Mesothelial cell of epicardium (in vitro differentiated cells): ENCODE measurements around the gene PLK2. TPM values are rescaled to one million over a fixed set of nuclear protein-coding genes. Genes with fewer than 3 reads are reported as not detected.

Experiments used
- DNase-seq, 2 experiments: peaks; one replicate each; pipeline ENCODE4 v3.0.0; 2021; ENCODE audit warnings: low spot score in 2 of 2; ENCODE audit not compliant: unreplicated experiment in 2 of 2
- H3K27ac Mint-ChIP-seq: 2 replicates; pipeline ENCODE4 v1.8.0; 2021; ENCODE audit warnings: mixed read lengths
- H3K27me3 Mint-ChIP-seq: 2 replicates; pipeline ENCODE4 v1.8.0; 2021; ENCODE audit warnings: low read depth, mixed read lengths
- H3K36me3 Mint-ChIP-seq: 2 replicates; pipeline ENCODE4 v1.8.0; 2021; ENCODE audit warnings: mixed read lengths
- H3K4me1 Mint-ChIP-seq: 2 replicates; pipeline ENCODE4 v1.8.0; 2021; ENCODE audit warnings: mixed read lengths
- H3K4me3 Mint-ChIP-seq: 2 replicates; pipeline ENCODE4 v1.8.0; 2021; ENCODE audit warnings: mild to moderate bottlenecking, moderate library complexity, mixed read lengths
- H3K9me3 Mint-ChIP-seq: 2 replicates; pipeline ENCODE4 v1.8.0; 2021; ENCODE audit warnings: mixed read lengths
- total RNA-seq: library from RNA; stranded (reverse); gene quantifications from 3 replicates; pipeline ENCODE4 v1.2.1, GENCODE V29; 2021
- TF ChIP-seq, protein P1 (sequence below): fragments of 200-600 bp; sonication (generic); IDR thresholded peaks from one replicate; pipeline ENCODE4 v1.5.0; 2021; ENCODE audit warnings: antibody characterized with exemption; ENCODE audit not compliant: unreplicated experiment

The PLK2 gene
- total RNA-seq, 1 donor from 2014 or later: 549 TPM

DNA sequence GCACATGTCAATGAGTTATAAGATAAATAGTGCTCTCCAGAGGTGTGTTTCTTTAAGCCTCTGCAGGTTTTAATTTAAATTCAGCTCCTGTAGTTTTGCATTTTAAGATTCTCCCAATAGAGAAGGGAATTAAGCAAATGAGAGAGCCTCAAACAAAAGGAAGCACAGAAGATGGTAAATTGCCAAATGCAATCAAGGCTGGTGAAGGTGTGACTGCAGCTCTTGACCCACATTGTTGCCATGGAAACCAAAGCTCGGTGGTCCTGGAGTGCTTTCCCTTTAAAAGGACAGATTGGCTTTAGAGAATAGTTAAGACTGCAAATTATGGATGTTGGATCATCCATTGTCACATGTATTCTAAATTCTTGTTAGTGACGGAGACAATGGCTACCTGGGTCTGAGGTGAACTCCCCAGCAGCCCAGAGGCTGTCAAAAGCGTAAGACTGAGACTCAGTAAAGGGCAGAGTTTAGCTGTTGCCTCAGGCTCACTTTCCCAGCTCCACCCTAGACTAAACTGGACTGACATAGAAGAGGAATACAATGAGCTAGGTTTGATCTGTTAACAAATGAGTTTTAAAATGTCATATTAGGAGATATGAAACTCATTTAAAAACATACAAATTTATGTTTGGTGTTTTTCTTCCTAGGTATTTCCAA is 43.6 kb upstream of the PLK2 start:
- Mint-ChIP-seq H3K4me1 (peaks cover 19% of the 10 kb centered on the region), H3K27ac (no peak overlapping the region), H3K36me3 (no peaks in the 10 kb centered on the region), H3K4me3 (no peak overlapping the region), H3K27me3 (no peaks in the 10 kb centered on the region), H3K9me3 (no peaks in the 10 kb centered on the region)
- no peak for DNase-seq
- TF ChIP-seq, protein P1, sequence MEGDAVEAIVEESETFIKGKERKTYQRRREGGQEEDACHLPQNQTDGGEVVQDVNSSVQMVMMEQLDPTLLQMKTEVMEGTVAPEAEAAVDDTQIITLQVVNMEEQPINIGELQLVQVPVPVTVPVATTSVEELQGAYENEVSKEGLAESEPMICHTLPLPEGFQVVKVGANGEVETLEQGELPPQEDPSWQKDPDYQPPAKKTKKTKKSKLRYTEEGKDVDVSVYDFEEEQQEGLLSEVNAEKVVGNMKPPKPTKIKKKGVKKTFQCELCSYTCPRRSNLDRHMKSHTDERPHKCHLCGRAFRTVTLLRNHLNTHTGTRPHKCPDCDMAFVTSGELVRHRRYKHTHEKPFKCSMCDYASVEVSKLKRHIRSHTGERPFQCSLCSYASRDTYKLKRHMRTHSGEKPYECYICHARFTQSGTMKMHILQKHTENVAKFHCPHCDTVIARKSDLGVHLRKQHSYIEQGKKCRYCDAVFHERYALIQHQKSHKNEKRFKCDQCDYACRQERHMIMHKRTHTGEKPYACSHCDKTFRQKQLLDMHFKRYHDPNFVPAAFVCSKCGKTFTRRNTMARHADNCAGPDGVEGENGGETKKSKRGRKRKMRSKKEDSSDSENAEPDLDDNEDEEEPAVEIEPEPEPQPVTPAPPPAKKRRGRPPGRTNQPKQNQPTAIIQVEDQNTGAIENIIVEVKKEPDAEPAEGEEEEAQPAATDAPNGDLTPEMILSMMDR: no peak

DNA sequence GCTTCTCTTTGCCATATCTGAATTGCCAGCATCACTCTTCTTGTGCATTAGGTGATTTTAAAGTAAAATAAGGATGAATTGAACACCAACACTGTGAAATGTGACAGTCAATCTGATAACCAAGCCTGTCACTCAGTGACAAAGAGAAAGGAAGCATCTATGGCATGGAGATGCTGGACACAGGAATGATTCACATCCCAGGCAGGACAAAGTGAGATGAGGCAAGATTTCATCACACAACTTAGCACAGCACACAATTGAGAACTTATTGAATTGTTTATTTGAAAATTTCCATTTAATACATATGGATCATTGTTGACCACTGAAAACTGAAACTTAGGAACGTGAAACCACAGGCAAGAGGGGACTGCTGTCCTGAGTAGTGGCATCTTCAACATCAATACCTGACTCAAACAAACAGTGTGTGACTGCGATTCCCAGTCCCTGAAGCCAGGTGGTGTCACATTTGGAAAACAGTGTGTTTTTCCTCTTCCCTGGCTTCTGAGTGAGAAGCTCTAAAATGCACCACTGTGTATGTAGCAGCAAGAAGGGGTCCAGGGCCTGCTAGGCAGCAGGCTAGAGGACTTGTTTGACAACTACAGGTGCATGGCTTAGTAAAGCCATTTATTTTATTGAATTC is 42.0 kb upstream of the PLK2 start:
- TF ChIP-seq, protein P1: no peak
- Mint-ChIP-seq H3K36me3 (no peaks in the 10 kb centered on the region), H3K4me3 (no peak overlapping the region), H3K27me3 (no peaks in the 10 kb centered on the region), H3K27ac (no peak overlapping the region), H3K4me1 (peaks cover 17% of the 10 kb centered on the region), H3K9me3 (no peaks in the 10 kb centered on the region)
- no peak for DNase-seq

DNA sequence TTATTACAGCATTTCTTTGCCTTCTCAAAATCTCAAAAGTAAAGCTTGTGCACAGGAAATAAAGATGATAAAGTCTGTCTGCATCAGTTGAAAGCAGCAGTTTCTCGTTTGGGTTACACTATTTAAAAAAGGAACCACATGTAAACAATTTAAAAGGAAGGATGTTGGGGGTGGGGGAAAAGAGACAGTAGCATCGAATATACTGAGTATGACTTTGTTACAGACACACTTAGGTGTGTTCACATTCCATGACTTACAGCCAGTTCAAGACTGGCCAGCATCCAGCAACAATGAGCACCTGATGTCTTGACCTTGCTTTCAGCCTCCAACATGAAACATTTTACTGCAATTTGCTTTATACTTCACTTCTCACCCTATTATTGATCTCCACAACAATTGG is 40.1 kb upstream of the PLK2 start:
- H3K36me3 Mint-ChIP-seq: no peaks in the 10 kb centered on the region
- peaks cover 13% of the 10 kb centered on the region for H3K4me1 Mint-ChIP-seq
- H3K9me3 Mint-ChIP-seq: no peaks in the 10 kb centered on the region
- H3K27me3 Mint-ChIP-seq: no peaks in the 10 kb centered on the region
- H3K4me3 Mint-ChIP-seq: no peak overlapping the region
- TF ChIP-seq, protein P1: no peak
- DNase-seq: no peak
- peak overlapping the region; percentile 28 for H3K27ac Mint-ChIP-seq

DNA sequence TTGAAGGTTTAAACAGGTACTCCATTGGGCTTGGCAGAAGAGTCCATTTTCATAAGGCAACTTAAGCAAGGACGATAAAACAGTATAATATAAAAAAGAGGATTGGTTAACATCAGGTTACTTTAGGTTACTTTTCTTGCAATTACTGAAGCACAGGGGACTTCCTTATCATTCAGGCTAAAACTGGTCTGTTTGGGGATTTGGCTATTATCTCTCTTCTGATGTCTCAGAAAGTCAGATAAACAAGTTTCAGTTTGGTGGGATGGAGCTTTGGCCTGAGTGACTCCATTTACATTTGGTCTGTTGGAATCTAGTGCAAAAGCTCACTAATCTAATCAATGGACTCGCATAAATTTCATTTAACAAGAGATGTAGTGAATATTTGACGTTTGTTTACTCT is 39.3 kb upstream of the PLK2 start:
- Mint-ChIP-seq H3K4me1 (peaks cover 9% of the 10 kb centered on the region), H3K36me3 (no peaks in the 10 kb centered on the region)
- TF ChIP-seq, protein P1: no peak

DNA sequence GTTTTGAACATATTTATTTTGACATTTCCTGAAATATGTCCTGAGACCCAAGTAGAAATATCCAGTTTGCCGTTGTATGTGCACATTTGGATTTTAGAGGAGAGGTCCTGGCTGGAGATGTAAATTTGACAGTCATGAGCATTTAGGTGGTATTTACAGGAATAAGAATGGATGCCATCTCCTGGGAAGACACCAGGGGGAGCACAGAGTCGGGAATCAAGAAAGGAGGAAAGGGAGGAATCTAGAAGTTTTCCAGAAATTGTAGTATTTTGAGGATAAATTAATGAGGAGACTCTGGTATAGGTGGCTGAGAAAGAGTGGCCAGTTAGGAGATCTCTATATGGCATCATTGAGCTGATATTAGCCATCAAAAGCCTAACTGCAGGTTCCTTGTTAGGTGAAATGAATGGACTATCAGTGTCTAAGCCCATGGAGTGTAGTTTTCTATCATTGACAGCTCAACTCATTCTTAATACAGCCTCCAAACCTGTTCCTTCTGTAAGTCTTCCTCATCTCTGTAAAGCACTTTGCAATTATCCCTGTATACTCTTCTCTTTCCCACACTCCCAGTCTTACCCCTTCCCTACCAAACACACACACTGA is 38.6 kb upstream of the PLK2 start:
- DNase-seq: peak in 1 of 2 experiments; percentile 52
- Mint-ChIP-seq H3K4me1 (peaks cover 9% of the 10 kb centered on the region), H3K36me3 (no peaks in the 10 kb centered on the region), H3K4me3 (no peak overlapping the region), H3K9me3 (no peaks in the 10 kb centered on the region), H3K27ac (no peak overlapping the region), H3K27me3 (no peaks in the 10 kb centered on the region)
- TF ChIP-seq, protein P1: peak; percentile 65

More for the DNA sequence above, 39.3 kb upstream of the PLK2 start:
- no peaks in the 10 kb centered on the region for H3K9me3 Mint-ChIP-seq
- H3K27ac Mint-ChIP-seq: no peak overlapping the region
- DNase-seq: no peak
- no peak overlapping the region for H3K4me3 Mint-ChIP-seq
- H3K27me3 Mint-ChIP-seq: no peaks in the 10 kb centered on the region
